ENCODE measurements around the gene EMB.

GRCh38 chr5:50440651-50441492 lies at the start of gene EMB:
- TF ChIP-seq POLR2AphosphoS5 (IDR thresholded peaks at IDR 0.05) (peak; percentile 43), EP300 (conservative IDR thresholded peaks at IDR 0.05; ENCODE audit: poor library complexity, severe bottlenecking) (peak; percentile 13), SMC3 (conservative IDR thresholded peaks at IDR 0.05; ENCODE audit: poor library complexity) (no peak), EZH2 (IDR thresholded peaks at IDR 0.05; ENCODE audit: borderline replicate concordance, insufficient read depth, low read length, poor library complexity, severe bottlenecking) (no peak)
- TF ChIP-seq, protein P1, sequence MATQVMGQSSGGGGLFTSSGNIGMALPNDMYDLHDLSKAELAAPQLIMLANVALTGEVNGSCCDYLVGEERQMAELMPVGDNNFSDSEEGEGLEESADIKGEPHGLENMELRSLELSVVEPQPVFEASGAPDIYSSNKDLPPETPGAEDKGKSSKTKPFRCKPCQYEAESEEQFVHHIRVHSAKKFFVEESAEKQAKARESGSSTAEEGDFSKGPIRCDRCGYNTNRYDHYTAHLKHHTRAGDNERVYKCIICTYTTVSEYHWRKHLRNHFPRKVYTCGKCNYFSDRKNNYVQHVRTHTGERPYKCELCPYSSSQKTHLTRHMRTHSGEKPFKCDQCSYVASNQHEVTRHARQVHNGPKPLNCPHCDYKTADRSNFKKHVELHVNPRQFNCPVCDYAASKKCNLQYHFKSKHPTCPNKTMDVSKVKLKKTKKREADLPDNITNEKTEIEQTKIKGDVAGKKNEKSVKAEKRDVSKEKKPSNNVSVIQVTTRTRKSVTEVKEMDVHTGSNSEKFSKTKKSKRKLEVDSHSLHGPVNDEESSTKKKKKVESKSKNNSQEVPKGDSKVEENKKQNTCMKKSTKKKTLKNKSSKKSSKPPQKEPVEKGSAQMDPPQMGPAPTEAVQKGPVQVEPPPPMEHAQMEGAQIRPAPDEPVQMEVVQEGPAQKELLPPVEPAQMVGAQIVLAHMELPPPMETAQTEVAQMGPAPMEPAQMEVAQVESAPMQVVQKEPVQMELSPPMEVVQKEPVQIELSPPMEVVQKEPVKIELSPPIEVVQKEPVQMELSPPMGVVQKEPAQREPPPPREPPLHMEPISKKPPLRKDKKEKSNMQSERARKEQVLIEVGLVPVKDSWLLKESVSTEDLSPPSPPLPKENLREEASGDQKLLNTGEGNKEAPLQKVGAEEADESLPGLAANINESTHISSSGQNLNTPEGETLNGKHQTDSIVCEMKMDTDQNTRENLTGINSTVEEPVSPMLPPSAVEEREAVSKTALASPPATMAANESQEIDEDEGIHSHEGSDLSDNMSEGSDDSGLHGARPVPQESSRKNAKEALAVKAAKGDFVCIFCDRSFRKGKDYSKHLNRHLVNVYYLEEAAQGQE (IDR thresholded peaks at IDR 0.05; ENCODE audit: borderline replicate concordance) = no peak
- TF ChIP-seq, protein P2, sequence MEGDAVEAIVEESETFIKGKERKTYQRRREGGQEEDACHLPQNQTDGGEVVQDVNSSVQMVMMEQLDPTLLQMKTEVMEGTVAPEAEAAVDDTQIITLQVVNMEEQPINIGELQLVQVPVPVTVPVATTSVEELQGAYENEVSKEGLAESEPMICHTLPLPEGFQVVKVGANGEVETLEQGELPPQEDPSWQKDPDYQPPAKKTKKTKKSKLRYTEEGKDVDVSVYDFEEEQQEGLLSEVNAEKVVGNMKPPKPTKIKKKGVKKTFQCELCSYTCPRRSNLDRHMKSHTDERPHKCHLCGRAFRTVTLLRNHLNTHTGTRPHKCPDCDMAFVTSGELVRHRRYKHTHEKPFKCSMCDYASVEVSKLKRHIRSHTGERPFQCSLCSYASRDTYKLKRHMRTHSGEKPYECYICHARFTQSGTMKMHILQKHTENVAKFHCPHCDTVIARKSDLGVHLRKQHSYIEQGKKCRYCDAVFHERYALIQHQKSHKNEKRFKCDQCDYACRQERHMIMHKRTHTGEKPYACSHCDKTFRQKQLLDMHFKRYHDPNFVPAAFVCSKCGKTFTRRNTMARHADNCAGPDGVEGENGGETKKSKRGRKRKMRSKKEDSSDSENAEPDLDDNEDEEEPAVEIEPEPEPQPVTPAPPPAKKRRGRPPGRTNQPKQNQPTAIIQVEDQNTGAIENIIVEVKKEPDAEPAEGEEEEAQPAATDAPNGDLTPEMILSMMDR (IDR thresholded peaks at IDR 0.05; ENCODE audit: poor library complexity, severe bottlenecking) = peak; percentile 65

Data from neural cell (in vitro differentiated cells).